Stimulated activated CD8-positive, alpha-beta memory T cell treated with anti-CD3 and anti-CD28 coated beads, Interleukin-4, amount 100 ng/mL, for 48 hours (primary cell): ENCODE data around the gene ANK3.
A peak's percentile ranks its signal among the peaks of the same experiment; 100 is the strongest.

Experiments used
- DNase-seq: peaks from one replicate; pipeline ENCODE4 v3.0.0-alpha.2; 2020

ANK3 gene

GRCh38 chr10:60134548-60134947, 255.1 kb downstream of the ANK3 start:
- no peak for DNase-seq

GRCh38 chr10:60130130-60130579, 259.5 kb downstream of the ANK3 start:
- DNase-seq, result no peak

GRCh38 chr10:60125895-60126294, 263.8 kb downstream of the ANK3 start:
- no peak for DNase-seq

- no peak for DNase-seq
These were observed 265.1 kb downstream of the ANK3 start for GRCh38 chr10:60124536-60124935.

- no peak for DNase-seq
These were observed 266.0 kb downstream of the ANK3 start for GRCh38 chr10:60123668-60124067.

- DNase-seq, result no peak
These were observed 266.5 kb downstream of the ANK3 start for GRCh38 chr10:60123172-60123571.

GRCh38 chr10:60122190-60122589, 267.5 kb downstream of the ANK3 start:
- DNase-seq, result no peak

GRCh38 chr10:60114765-60115586, 274.7 kb downstream of the ANK3 start:
- DNase-seq, result no peak

- DNase-seq, result no peak
These were observed 278.9 kb downstream of the ANK3 start for GRCh38 chr10:60110739-60111138.

GRCh38 chr10:60107308-60107976, 282.2 kb downstream of the ANK3 start:
- no peak for DNase-seq

- no peak for DNase-seq
These were observed 284.4 kb downstream of the ANK3 start for GRCh38 chr10:60105295-60105695.

- no peak for DNase-seq
These were observed 287.9 kb downstream of the ANK3 start for GRCh38 chr10:60101821-60102220.

GRCh38 chr10:60099998-60100747, 289.5 kb downstream of the ANK3 start:
- no peak for DNase-seq

GRCh38 chr10:60098677-60099601, 290.7 kb downstream of the ANK3 start:
- DNase-seq, result peak; percentile 25

GRCh38 chr10:60096761-60097513, 292.7 kb downstream of the ANK3 start:
- DNase-seq, result no peak

- no peak for DNase-seq
These were observed 296.4 kb downstream of the ANK3 start for GRCh38 chr10:60093317-60093716.

- no peak for DNase-seq
These were observed 302.8 kb downstream of the ANK3 start for GRCh38 chr10:60086862-60087261.

GRCh38 chr10:60086421-60086820, 303.3 kb downstream of the ANK3 start:
- no peak for DNase-seq

GRCh38 chr10:60082744-60083344, 306.8 kb downstream of the ANK3 start:
- DNase-seq, result no peak

- DNase-seq, result no peak
These were observed 307.3 kb downstream of the ANK3 start for GRCh38 chr10:60082341-60082740.
